HepG2 (cell line): ENCODE measurements around the gene NEURL2. TPM values are rescaled to one million over a fixed set of nuclear protein-coding genes. Genes with fewer than 3 reads are reported as not detected.

Source experiments
- ADNP ChIP-seq: sonication (generic); formaldehyde crosslinking; IDR thresholded peaks from 2 replicates; pipeline ENCODE4 v1.4.0; 2020; ENCODE audit warnings: missing genetic modification reagents
- CBX5 ChIP-seq: sonication (generic); formaldehyde crosslinking; IDR thresholded peaks from 2 replicates; pipeline ENCODE4 v1.4.0; 2020; ENCODE audit warnings: missing genetic modification reagents, borderline replicate concordance
- ESRRA ChIP-seq: sonication (generic); formaldehyde crosslinking; IDR thresholded peaks from 2 replicates; pipeline ENCODE4 v1.5.1; 2020; ENCODE audit warnings: mild to moderate bottlenecking, low read depth, missing genetic modification reagents
- FOXP1 ChIP-seq, 2 experiments: fragments of 450-650 bp in 1 of 2; IDR thresholded peaks; 2 replicates each; pipeline ENCODE4 v1.6.1; 2017 to 2018; ENCODE audit warnings: antibody characterized with exemption in 1 of 2
- HDAC1 ChIP-seq: sonication (generic); formaldehyde crosslinking; IDR thresholded peaks from 2 replicates; pipeline ENCODE4 v1.5.1; 2020; ENCODE audit warnings: mild to moderate bottlenecking, missing genetic modification reagents
- MTA1 ChIP-seq: sonication (generic); formaldehyde crosslinking; IDR thresholded peaks from 2 replicates; pipeline ENCODE4 v1.4.0; 2020; ENCODE audit warnings: missing genetic modification reagents, mild to moderate bottlenecking, borderline replicate concordance
- NPAS2 ChIP-seq: sonication (generic); formaldehyde crosslinking; IDR thresholded peaks from 2 replicates; pipeline ENCODE4 v1.8.0; 2022; ENCODE audit warnings: mild to moderate bottlenecking, missing genetic modification reagents, borderline replicate concordance
- NR2C2 ChIP-seq: sonication (generic); formaldehyde crosslinking; IDR thresholded peaks from 2 replicates; pipeline ENCODE4 v1.4.0; 2020; ENCODE audit warnings: missing genetic modification reagents, mild to moderate bottlenecking, moderate library complexity, borderline replicate concordance
- POLR2A ChIP-seq, 2 experiments: IDR thresholded peaks; 2 replicates each; pipeline ENCODE4 v1.6.1; 2011; ENCODE audit warnings: low read depth in 2 of 2, low read length in 2 of 2, mild to moderate bottlenecking in 1 of 2, moderate library complexity in 1 of 2; ENCODE audit not compliant: insufficient read depth in 1 of 2
- SRY ChIP-seq: sonication (generic); formaldehyde crosslinking; IDR thresholded peaks from 2 replicates; pipeline ENCODE4 v1.8.0; 2022; ENCODE audit warnings: mild to moderate bottlenecking, missing genetic modification reagents
- YEATS4 ChIP-seq: sonication (generic); formaldehyde crosslinking; IDR thresholded peaks from 2 replicates; pipeline ENCODE4 v1.4.0; 2020; ENCODE audit warnings: missing genetic modification reagents, borderline replicate concordance
- ZFAT ChIP-seq: sonication (generic); formaldehyde crosslinking; conservative IDR thresholded peaks from 2 replicates; pipeline ENCODE4 v1.8.1; 2023; ENCODE audit warnings: missing genetic modification reagents, inconsistent platforms
- ZNF329 ChIP-seq: sonication (generic); formaldehyde crosslinking; IDR thresholded peaks from 2 replicates; pipeline ENCODE4 v1.9.0; 2021; ENCODE audit warnings: low read depth, mild to moderate bottlenecking, missing genetic modification reagents
- ZNF460 ChIP-seq: sonication (generic); formaldehyde crosslinking; IDR thresholded peaks from 2 replicates; pipeline ENCODE4 v1.5.1; 2020; ENCODE audit warnings: missing genetic modification reagents, mild to moderate bottlenecking, borderline replicate concordance
- ZNF724P ChIP-seq: sonication (generic); formaldehyde crosslinking; IDR thresholded peaks from 2 replicates; pipeline ENCODE4 v1.8.0; 2022; ENCODE audit warnings: missing genetic modification reagents, borderline replicate concordance
- ZNF766 ChIP-seq: sonication (generic); formaldehyde crosslinking; IDR thresholded peaks from 2 replicates; pipeline ENCODE4 v1.5.0; 2020; ENCODE audit warnings: missing genetic modification reagents, borderline replicate concordance
- ZSCAN12 ChIP-seq: sonication (generic); formaldehyde crosslinking; IDR thresholded peaks from 2 replicates; pipeline ENCODE4 v1.9.0; 2021; ENCODE audit warnings: mild to moderate bottlenecking, missing genetic modification reagents
- polyA plus RNA-seq, 8 experiments: library from polyadenylated mRNA; depleted of rRNA in 3 of 8; stranded (reverse) in 7 of 8; unstranded in 1 of 8; fragments of >200 nt; fragmentation: Illumina TruSeq in 4 of 8; extraction: Trizol in 4 of 8; gene quantifications; 2 replicates each; pipeline versions ENCODE4 v1.2.1 to v1.2.3, GENCODE V29; 2011 to 2016; ENCODE audit warnings: low read depth in 4 of 8, missing spikeins in 1 of 8, mixed read lengths in 1 of 8; ENCODE audit not compliant: insufficient read depth in 1 of 8
- total RNA-seq, 5 experiments: library from RNA; depleted of rRNA; stranded (reverse); fragments of >200 nt; fragmentation: Illumina TruSeq; extraction: Trizol; gene quantifications; 2 replicates each; pipeline ENCODE4 v1.2.3, GENCODE V29; 2016; ENCODE audit warnings: low read depth in 1 of 5
- TF ChIP-seq, protein P1 (sequence below): sonication (generic); formaldehyde crosslinking; IDR thresholded peaks from 2 replicates; pipeline ENCODE4 v1.4.0; 2020; ENCODE audit warnings: missing genetic modification reagents
- TF ChIP-seq, protein P2 (sequence below): sonication (generic); formaldehyde crosslinking; IDR thresholded peaks from 2 replicates; pipeline ENCODE4 v1.4.0; 2020; ENCODE audit warnings: missing genetic modification reagents, mild to moderate bottlenecking, borderline replicate concordance
- TF ChIP-seq, protein P3 (sequence below): sonication (generic); formaldehyde crosslinking; IDR thresholded peaks from 2 replicates; pipeline ENCODE4 v1.8.1; 2023; ENCODE audit warnings: mild to moderate bottlenecking, missing genetic modification reagents
- TF ChIP-seq, protein P4 (sequence below): sonication (generic); formaldehyde crosslinking; IDR thresholded peaks from 2 replicates; pipeline ENCODE4 v1.5.0; 2020; ENCODE audit warnings: mild to moderate bottlenecking, missing genetic modification reagents, moderate library complexity

NEURL2 gene
- total and polyA plus RNA-seq, 2 of the 13 experiments (the other 11 are each of a cell fraction or from before 2014, with no cell fraction given), result 7.2 to 9.7 TPM

DNA sequence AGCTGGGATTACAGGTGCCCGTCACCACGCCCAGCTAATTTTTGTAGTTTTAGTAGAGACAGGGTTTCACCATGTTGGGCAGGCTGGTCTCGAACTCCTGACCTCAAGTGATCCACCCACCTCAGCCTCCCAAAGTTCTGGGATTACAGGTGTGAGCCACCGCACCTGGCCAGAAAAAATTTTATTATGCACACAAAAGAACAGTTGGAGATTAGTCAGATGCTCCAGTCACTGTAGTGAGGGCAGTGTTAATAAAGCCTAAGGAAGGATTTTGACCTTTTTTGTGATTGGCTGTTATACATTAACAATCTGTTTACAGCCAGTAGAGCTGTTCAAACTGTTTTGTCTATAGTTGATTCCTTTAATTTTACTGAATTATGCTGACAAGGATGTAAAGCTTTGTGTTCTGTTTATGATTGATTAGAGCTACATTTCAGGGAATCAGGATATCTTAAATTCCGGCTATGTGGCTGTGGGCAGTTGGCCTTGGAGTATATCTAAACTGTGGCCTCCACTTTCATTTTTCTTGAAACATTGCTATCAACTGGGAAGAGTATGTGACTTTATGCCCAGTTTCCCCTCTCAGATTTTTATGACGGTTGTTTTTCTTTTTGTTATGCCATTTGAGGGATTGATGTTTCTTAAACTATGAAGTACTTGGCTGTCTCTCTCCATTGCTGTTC lies 23.7 kb downstream of the NEURL2 start (continued):
- TF ChIP-seq POLR2A (IDR thresholded peaks at IDR 0.05; ENCODE audit: insufficient read depth in 1 of 2, low read depth in 2 of 2, low read length in 2 of 2) (no peak), NR2C2 (CRISPR knock-in tag) (no peak), SRY (no peak), MTA1 (CRISPR knock-in tag) (no peak), ZNF460 (peak; percentile 94), ADNP (CRISPR knock-in tag) (peak; percentile 76; the same call in 1 of the 2 replicates), ESRRA (CRISPR knock-in tag) (no peak), ZSCAN12 (no peak), FOXP1 (IDR thresholded peaks at IDR 0.05) (no peak), FOXP1 (CRISPR knock-in tag; IDR thresholded peaks at IDR 0.05) (0 out of 2 replicates have a peak, but pooled peaks have one; percentile 6), HDAC1 (CRISPR knock-in tag) (0 out of 2 replicates have a peak, but pooled peaks have one; percentile 38), ZNF329 (CRISPR knock-in tag) (no peak), YEATS4 (CRISPR knock-in tag) (0 out of 2 replicates have a peak, but pooled peaks have one; percentile 29), ZNF766 (CRISPR knock-in tag) (0 out of 2 replicates have a peak, but pooled peaks have one; percentile 51), ZFAT (0 out of 2 replicates have a peak, but pooled peaks have one; percentile 50), NPAS2 (CRISPR knock-in tag) (no peak), CBX5 (CRISPR knock-in tag) (no peak), ZNF724P (CRISPR knock-in tag) (no peak)
- TF ChIP-seq, protein P1, sequence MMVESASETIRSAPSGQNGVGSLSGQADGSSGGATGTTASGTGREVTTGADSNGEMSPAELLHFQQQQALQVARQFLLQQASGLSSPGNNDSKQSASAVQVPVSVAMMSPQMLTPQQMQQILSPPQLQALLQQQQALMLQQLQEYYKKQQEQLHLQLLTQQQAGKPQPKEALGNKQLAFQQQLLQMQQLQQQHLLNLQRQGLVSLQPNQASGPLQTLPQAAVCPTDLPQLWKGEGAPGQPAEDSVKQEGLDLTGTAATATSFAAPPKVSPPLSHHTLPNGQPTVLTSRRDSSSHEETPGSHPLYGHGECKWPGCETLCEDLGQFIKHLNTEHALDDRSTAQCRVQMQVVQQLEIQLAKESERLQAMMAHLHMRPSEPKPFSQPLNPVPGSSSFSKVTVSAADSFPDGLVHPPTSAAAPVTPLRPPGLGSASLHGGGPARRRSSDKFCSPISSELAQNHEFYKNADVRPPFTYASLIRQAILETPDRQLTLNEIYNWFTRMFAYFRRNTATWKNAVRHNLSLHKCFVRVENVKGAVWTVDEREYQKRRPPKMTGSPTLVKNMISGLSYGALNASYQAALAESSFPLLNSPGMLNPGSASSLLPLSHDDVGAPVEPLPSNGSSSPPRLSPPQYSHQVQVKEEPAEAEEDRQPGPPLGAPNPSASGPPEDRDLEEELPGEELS (CRISPR knock-in tag), result peak; percentile 45
- TF ChIP-seq, protein P2, sequence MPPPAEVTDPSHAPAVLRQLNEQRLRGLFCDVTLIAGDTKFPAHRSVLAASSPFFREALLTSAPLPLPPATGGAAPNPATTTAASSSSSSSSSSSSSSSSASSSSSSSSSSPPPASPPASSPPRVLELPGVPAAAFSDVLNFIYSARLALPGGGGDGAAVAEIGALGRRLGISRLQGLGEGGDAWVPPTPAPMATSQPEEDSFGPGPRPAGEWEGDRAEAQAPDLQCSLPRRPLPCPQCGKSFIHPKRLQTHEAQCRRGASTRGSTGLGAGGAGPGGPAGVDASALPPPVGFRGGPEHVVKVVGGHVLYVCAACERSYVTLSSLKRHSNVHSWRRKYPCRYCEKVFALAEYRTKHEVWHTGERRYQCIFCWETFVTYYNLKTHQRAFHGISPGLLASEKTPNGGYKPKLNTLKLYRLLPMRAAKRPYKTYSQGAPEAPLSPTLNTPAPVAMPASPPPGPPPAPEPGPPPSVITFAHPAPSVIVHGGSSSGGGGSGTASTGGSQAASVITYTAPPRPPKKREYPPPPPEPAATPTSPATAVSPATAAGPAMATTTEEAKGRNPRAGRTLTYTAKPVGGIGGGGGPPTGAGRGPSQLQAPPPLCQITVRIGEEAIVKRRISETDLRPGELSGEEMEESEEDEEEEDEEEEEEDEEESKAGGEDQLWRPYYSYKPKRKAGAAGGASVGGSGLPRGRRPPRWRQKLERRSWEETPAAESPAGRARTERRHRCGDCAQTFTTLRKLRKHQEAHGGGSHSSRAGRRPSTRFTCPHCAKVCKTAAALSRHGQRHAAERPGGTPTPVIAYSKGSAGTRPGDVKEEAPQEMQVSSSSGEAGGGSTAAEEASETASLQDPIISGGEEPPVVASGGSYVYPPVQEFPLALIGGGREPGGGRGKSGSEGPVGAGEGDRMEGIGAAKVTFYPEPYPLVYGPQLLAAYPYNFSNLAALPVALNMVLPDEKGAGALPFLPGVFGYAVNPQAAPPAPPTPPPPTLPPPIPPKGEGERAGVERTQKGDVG (CRISPR knock-in tag), result no peak
- TF ChIP-seq, protein P3, sequence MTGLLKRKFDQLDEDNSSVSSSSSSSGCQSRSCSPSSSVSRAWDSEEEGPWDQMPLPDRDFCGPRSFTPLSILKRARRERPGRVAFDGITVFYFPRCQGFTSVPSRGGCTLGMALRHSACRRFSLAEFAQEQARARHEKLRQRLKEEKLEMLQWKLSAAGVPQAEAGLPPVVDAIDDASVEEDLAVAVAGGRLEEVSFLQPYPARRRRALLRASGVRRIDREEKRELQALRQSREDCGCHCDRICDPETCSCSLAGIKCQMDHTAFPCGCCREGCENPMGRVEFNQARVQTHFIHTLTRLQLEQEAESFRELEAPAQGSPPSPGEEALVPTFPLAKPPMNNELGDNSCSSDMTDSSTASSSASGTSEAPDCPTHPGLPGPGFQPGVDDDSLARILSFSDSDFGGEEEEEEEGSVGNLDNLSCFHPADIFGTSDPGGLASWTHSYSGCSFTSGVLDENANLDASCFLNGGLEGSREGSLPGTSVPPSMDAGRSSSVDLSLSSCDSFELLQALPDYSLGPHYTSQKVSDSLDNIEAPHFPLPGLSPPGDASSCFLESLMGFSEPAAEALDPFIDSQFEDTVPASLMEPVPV, result no peak
- TF ChIP-seq, protein P4, sequence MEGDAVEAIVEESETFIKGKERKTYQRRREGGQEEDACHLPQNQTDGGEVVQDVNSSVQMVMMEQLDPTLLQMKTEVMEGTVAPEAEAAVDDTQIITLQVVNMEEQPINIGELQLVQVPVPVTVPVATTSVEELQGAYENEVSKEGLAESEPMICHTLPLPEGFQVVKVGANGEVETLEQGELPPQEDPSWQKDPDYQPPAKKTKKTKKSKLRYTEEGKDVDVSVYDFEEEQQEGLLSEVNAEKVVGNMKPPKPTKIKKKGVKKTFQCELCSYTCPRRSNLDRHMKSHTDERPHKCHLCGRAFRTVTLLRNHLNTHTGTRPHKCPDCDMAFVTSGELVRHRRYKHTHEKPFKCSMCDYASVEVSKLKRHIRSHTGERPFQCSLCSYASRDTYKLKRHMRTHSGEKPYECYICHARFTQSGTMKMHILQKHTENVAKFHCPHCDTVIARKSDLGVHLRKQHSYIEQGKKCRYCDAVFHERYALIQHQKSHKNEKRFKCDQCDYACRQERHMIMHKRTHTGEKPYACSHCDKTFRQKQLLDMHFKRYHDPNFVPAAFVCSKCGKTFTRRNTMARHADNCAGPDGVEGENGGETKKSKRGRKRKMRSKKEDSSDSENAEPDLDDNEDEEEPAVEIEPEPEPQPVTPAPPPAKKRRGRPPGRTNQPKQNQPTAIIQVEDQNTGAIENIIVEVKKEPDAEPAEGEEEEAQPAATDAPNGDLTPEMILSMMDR, result no peak
